Measurements from ENCODE around the gene SEC31B.

DNA sequence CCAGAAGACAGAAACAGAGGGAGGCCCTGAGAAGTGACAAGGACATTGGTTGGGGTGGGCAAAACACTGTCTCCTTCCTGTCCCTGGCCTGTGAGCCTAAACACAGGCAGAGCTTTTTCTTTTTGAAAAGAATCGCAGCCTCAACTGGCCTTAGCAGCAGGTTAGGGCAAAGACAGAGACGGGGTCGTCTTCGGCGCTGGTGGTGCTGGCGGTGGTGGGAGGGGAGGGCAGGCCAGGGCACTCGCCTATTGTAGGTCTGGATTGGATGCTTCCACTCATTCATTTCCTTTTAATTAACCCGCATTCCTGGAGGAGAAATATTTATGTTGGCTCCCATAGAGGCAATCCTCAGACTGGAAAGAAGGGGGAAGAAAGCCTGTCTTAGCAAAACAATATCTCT is 34.3 kb downstream of the SEC31B start:
- TF ChIP-seq, protein P1, sequence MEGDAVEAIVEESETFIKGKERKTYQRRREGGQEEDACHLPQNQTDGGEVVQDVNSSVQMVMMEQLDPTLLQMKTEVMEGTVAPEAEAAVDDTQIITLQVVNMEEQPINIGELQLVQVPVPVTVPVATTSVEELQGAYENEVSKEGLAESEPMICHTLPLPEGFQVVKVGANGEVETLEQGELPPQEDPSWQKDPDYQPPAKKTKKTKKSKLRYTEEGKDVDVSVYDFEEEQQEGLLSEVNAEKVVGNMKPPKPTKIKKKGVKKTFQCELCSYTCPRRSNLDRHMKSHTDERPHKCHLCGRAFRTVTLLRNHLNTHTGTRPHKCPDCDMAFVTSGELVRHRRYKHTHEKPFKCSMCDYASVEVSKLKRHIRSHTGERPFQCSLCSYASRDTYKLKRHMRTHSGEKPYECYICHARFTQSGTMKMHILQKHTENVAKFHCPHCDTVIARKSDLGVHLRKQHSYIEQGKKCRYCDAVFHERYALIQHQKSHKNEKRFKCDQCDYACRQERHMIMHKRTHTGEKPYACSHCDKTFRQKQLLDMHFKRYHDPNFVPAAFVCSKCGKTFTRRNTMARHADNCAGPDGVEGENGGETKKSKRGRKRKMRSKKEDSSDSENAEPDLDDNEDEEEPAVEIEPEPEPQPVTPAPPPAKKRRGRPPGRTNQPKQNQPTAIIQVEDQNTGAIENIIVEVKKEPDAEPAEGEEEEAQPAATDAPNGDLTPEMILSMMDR (conservative IDR thresholded peaks at IDR 0.05 in 1 of 2, IDR thresholded peaks at IDR 0.05 in 1 of 2; ENCODE audit: extremely low read depth in 1 of 2, insufficient read depth in 1 of 2, low read depth in 1 of 2, low read length in 2 of 2) = no peak
- no peak for TF ChIP-seq EZH2 (IDR thresholded peaks at IDR 0.05; ENCODE audit: borderline replicate concordance, low read length)

Measured in mammary epithelial cell (primary cell).